GM21825 (cell line): ENCODE measurements around the gene MTM1.

Experiments used
- ATAC-seq: cut with Tn5 transposase; IDR thresholded peaks from one replicate; pipeline ENCODE4 v1.9.1; 2021; ENCODE audit warnings: mild to moderate bottlenecking, moderate library complexity; ENCODE audit not compliant: unreplicated experiment

MTM1 gene

GRCh38 chrX:150649096-150649870 lies 80.9 kb downstream of the MTM1 start:
- ATAC-seq, result no peak

GRCh38 chrX:150651906-150652305 lies 83.5 kb downstream of the MTM1 start:
- ATAC-seq, result no peak

- ATAC-seq, result no peak
Observed at GRCh38 chrX:150655788-150656187, 87.4 kb downstream of the MTM1 start.

GRCh38 chrX:150663073-150663472 lies 94.7 kb downstream of the MTM1 start:
- no peak for ATAC-seq

DNA sequence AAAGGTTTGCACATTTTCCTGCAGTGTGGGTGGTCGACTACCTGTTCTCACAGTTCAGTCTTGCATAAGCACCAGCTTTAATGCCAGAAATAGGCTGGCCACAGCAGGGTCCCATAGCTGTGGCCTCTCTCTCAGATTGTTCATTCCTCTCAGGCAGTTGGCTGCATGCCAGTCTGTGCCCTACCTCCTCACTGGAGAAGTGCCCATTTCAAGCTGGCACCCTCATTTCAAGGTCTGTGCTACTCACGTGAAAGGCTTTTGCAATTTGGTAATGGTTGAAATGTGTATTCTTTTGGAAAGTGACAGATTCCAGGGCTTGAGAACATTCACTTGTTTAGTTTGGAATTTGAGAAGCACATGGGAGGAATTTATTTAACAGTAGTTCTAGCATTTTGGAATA lies 95.9 kb downstream of the MTM1 start:
- no peak for ATAC-seq

- no peak for ATAC-seq
Observed at GRCh38 chrX:150676221-150676620, 107.8 kb downstream of the MTM1 start.

GRCh38 chrX:150680974-150681373 lies 112.6 kb downstream of the MTM1 start:
- ATAC-seq, result no peak

DNA sequence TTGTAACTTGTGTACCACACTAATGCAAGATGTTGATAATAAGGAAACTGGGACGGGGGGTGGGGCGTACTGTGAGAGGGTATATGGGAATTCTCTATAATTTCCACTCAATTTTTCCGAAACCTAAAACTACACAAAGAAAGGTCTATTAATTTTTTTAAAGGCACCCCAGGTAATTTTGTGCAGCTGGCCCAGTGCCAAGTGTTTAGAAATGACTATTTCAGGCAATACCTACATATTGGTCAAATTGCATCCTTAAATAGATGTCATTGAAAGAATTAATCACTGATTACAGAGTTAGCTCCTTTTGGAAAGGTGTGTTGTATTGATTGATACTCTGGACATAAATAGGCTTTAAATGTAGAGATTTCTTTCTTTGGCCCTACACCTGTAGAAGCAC lies 114.7 kb downstream of the MTM1 start:
- ATAC-seq, result no peak

- no peak for ATAC-seq
Observed at GRCh38 chrX:150683536-150684146, 115.2 kb downstream of the MTM1 start.

GRCh38 chrX:150688911-150689451 lies 120.6 kb downstream of the MTM1 start:
- no peak for ATAC-seq

DNA sequence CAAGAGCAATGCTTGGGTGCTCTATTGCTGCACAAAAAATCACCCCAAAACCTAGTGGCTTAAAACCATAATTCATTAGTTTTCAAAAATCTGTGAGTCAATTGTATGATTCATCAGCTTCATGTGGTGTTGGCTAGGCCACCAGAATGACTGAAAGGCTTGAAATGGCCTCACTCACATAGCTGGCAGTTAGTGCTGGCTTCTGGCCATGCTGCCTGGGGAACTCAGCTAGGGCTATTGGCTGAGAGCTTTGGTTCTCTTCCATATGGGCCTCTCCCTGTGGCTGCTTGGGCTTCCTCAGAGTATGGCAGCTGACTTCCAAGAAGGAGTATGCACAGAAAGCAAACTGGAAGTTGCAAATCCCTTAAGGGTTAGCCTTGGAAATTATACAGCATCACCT lies 121.7 kb downstream of the MTM1 start:
- no peak for ATAC-seq

- ATAC-seq, result no peak
Observed at GRCh38 chrX:150692296-150692695, 123.9 kb downstream of the MTM1 start.

GRCh38 chrX:150692831-150693724 lies 124.7 kb downstream of the MTM1 start, which contains the start of gene MTMR1:
Gene MTMR1, plus strand, starts transcription at chrX:150693396. Its CDS starts 135 bp downstream, at chrX:150693531.
- peak; percentile 39 for ATAC-seq

DNA sequence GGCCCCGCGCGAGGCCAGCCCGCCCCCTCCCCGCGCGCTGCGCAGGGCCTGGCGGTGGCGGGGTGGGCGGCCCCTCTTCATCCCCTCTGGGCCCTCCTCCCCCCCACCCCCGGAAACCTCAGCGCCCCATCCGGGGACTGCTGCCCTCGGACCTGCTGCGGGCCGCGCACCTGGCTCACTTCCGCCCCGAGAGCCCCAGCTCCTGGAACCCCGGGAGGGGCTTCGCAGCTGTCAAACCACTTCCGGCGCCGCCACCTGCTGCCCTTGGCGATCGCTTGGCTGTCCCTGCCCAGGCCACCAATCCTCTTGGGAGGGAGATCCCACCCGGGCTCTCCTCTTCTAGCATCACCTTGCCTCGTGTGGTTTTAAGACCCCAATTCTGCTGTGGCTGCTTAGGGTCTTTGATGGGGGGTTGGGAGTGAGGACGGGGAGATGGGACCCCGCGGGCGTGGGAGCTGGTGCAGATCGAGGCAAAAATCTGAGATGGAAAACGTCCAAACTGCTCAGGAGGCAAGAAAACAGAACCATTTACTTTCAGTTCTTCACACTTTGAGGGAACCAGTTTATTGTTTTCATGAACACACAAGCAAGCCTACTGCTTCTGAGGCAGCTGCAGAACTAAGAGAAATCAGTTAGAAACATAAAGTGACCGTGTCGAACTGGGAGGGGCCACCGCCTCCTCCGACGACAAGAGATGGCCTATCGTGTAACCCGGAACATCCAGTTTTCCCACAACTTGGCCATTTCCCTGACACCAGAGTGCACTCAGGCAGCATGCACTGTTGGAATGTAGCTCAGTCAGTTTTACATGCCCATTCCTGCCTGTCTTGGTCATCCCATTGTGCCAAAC lies 125.5 kb downstream of the MTM1 start:
- peak; percentile 72 for ATAC-seq

- peak; percentile 20 for ATAC-seq
Observed at GRCh38 chrX:150694738-150695410, 126.5 kb downstream of the MTM1 start.

GRCh38 chrX:150696331-150696730 lies 127.9 kb downstream of the MTM1 start:
- no peak for ATAC-seq

DNA sequence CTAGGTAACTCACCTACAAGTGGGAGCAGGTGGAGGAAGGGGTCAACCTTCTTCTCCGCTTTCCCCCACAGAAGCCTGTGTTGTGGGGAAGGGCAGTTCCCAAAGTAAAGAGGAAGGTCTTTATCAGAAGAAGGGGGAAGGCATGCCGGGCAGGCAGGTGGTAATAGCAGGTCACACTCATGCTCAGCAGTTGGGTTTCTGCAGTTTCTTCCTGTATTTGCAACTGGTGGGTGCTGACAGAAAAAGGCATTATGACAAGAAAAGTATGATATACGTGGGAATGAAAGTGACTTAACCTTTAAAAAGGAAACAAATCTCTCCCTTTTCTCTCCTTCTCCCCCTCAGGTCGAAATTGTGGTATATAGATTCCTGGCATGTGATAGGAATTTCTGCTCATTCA lies 128.4 kb downstream of the MTM1 start:
- no peak for ATAC-seq

DNA sequence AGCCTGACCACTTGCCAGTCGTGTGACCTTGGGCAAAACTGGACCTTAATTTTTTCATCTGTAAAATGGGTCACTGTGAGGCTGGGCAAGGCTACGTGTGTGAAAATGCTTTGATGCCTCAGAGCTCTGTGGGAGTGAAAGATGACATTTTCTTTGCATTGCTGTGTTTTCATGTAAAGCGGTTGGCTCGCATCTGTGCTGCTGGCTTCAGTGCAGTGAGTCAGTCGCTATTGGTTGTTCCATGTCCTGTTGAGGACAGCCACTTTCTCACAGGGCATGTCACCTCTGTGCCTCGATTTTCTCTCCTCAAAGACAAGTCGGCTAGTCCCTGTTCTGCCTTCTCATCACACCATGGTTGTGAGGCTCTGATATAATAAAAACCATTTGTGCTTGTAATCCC lies 129.2 kb downstream of the MTM1 start:
- no peak for ATAC-seq

- no peak for ATAC-seq
Observed at GRCh38 chrX:150698981-150699380, 130.6 kb downstream of the MTM1 start.

DNA sequence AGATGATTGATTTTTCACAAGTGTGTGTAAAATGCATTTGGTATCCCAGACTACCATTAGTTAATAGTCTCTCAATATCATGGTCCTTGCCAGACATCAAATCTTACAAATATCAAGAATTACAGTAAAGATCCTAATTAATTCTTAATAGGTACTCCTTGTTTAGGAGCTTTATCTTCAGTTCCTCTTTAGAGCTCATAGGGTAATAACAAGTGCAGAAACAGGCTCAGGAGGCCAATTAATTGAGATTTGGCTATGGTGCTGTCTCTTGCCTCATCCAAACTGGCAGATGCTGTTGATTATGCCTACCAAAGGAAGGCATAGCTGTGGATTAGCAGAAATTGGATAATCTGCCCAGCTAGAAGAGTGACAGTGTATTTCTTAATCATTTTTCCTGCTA lies 131.7 kb downstream of the MTM1 start:
- no peak for ATAC-seq
